Epithelial cell of prostate (primary cell): ENCODE data around the gene TMC7.
"Not testable (repeated sequence)": the region's sequence is repeated elsewhere in the genome, so short reads cannot be mapped to it uniquely, and the experiment has no call there.

ENCODE experiments used
- DNase-seq: peaks from one replicate; pipeline ENCODE4 v3.0.0-alpha.2; 2011; ENCODE audit warnings: low read depth, low spot score
- H3K27ac ChIP-seq: fragments of 450-650 bp; 2 replicates; pipeline ENCODE4 v1.5.1; 2017; ENCODE audit warnings: mild to moderate bottlenecking

Gene TMC7

DNA sequence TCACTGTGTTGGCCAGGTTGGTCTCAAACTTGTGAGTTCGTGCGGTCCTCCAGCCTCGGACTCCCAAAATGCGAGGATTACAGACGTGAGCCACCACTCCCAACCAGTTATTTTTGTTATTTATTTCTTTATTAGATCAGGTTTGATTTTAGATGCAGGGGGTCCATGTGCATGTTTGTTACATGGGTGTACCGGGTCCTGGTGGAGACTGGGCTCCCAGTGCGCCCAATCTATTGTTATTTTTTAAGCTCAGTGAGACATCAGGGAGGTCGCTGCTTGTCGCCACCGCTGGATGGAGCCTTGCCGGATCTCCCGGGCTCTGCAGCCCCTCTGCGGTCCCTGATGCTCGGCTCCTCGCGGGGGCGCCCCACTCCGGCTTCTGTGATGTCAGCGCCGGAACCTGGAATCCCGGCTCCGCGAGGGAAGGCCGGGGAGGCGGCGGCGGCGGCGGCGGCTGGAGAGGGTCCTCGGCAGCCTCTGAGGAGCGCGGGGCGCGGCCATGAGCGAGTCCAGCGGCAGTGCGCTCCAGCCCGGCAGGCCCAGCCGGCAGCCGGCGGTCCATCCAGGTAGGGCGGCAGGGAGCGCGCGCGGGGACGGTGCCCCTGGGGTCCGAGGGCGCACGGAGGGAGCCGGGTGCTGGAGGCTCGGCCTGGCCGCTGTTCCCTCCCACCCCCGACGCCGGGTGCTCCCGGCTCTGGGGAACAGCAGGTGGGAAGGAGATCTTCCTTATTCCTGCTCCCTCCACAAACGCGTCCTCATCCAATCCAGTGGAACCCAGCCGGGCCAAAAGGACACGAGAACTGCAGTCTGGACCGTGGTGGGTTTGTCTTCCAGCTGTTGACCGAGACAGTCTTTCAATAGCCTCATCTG lies at the start of gene TMC7:
TSS of gene TMC7 (plus strand) at position 370 of the 870 bp plus-strand sequence. CDS start at position 500, 130 bp downstream.
- H3K27ac ChIP-seq: peak within 1 kb of the TSS; percentile 77
- DNase-seq: no peak

DNA sequence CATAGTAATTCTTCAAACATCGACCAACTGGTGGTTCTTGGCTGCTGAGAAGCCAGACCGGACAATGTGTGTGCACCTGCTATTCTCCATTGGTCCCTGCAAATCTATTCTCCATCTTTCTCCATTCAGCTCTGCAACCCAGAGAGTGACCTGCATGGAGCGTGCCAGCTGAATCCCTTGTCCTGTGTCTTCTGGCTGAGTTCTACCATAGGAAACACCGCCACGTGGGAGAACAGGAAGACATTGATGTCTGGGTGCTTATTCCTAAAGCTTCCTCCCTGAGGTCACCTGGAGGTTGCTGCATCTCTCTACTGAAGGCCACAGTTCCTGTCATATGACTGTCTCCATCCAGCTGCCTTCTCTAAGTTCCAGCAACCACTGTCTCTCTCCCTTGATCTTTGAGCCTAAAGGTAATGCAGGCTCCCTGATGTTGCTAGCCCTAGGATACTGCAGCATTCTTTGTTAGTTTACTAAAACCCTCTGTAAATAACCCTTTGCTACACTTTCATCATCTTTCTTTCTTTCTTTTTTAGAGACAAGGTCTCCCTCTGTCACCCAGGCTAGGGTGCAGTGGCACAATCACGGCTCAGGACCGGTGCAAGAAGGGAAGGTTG lies 46.9 kb upstream of the TMC7 start:
- no peak overlapping the region for H3K27ac ChIP-seq

DNA sequence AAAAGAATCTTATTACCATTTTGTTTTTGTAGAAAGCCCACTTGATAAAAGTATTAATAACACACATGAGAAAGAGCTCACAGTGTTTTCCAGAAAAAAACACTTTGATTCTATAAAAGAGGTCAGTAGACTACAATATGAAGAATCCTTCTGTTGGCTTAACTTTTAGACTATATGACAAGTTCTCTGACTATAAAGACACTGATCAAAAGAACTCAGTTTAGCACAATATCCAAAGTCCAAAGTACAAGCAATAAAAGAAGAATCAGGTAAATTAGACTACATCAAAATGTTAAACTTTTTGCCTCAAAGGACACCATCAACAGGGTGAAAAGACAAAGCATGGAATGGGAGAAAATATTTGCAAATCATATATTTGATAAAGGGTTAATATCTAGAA lies 46.3 kb upstream of the TMC7 start:
- DNase-seq: no peak
- H3K27ac ChIP-seq: no peak overlapping the region

More for the DNA sequence above, 46.9 kb upstream of the TMC7 start:
- no peak for DNase-seq

GRCh38 chr16:18938986-18939385 lies 44.7 kb upstream of the TMC7 start:
- no peak for DNase-seq

DNA sequence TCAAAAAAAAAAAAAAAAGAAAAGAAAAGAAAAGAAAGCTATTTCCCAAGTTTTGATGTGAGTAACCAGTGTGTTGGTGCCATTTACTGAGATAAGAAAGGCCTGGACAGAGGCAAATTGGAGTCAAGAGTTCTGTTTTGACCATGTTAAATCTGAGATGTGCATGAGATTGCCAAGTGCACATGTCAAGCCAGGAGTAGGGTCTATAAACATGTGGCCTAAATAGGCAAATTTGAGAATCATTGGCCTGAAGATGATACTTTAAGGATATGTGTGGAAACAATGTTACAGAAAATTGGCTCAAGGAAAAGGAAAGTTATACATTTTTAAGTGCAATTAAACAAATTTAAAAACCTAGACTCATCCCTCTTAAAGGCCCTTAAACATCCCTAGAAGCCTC lies 42.3 kb upstream of the TMC7 start:
- H3K27ac ChIP-seq: no peak overlapping the region
- no peak for DNase-seq

More at GRCh38 chr16:18938986-18939385, 44.7 kb upstream of the TMC7 start:
- H3K27ac ChIP-seq: no peak overlapping the region

DNA sequence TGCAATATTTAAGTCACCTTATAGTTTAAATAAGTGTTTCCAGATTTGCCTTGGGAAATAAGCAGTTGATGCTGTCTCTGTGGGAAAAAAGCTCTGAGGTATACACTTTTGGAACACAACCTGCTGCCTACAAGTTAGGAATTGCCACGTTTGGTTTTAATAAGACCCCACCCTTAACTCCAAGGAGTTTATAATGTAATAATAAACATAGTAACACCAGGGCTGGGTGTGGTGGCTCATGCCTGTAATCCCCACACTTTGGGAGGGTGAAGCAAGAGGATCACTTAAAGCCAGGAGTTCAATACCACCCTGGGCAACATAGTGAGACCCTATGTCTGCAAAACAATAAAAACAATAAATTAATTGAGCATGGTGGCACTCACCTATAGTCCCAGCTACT lies 41.7 kb upstream of the TMC7 start:
- DNase-seq: no peak
- H3K27ac ChIP-seq: no peak overlapping the region

DNA sequence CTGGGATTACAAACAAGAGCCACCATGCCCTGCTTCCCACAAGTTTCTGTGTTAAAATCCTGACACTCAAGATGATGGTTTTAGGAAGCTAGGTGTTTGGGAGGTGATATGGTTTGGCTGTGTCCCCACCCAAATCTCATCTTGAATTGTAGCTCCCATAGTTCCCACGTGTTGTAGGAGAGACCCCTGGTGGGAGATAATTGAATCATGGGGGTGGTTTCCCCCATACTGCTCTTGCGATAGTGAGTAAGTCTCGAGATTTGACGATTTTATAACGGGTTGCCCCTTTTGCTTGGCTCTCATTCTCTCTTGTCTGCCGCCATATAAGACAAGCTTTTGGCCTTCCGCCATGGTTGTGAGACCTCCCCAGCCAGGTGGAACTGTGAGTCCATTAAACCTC lies 40.3 kb upstream of the TMC7 start:
- DNase-seq: no peak
- no peak overlapping the region for H3K27ac ChIP-seq

GRCh38 chr16:18945233-18945632 lies 38.5 kb upstream of the TMC7 start:
- no peak for DNase-seq
- no peak overlapping the region for H3K27ac ChIP-seq

DNA sequence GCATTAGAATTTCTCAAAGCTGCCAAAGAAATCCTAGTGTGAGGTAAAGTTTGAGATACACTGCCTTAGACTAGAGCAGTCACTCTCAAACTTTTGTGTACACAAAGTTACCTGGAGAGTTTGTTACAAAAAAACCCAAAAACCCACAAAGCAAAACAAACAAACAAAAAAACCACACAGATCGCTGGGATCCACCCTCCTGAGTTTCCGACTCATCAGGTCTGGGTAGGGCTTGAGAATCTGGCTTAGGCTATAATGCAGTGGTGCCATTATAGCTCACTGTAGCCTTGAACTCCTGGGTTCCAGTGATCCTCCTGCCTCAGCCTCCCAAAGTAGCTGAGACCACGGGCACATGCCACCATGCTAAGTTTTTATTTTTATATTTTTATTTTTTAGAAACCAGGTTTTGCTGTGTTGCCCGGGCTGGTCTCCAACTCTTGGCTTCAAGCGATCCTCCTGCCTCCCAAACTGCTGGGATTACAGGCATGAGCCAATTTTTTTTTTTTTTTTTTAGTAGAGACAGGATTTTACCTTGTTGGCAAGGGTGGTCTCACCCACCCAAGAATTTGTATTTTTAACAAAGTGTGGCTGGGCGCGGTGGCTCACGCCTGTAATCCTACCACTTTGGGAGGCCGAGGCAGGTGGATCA lies 35.2 kb upstream of the TMC7 start:
- DNase-seq: no peak

GRCh38 chr16:18950469-18951185 lies 33.1 kb upstream of the TMC7 start:
- no peak for DNase-seq
- no peak overlapping the region for H3K27ac ChIP-seq

More for the DNA sequence above, 35.2 kb upstream of the TMC7 start:
- no peak overlapping the region for H3K27ac ChIP-seq

DNA sequence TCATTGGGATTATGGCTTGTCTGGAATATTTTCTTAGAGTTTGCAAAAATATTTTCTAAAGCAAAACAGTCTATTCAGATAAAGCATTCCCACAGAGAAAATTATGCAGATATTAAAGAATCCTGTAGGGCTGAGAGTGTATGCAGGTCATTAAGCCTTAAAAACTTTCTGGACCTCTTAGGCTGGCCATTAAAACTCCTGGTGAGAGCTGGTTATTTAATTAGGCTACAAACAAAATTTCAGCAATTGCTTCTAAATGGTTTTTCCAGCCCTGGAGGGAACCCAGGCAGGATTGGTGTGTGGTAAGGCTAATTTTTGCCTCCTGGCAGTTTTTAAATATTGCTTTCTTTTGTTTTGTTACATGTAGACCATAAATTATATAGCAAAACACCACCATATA lies 30.2 kb upstream of the TMC7 start:
- H3K27ac ChIP-seq: no peak overlapping the region
- no peak for DNase-seq

- not testable (repeated sequence) for H3K27ac ChIP-seq, DNase-seq
Measured at GRCh38 chr16:18955874-18956580, 27.7 kb upstream of the TMC7 start.

- H3K27ac ChIP-seq, DNase-seq: not testable (repeated sequence)
Measured at GRCh38 chr16:18956658-18957241, 27.0 kb upstream of the TMC7 start.

GRCh38 chr16:18958621-18959029 lies 25.1 kb upstream of the TMC7 start:
- H3K27ac ChIP-seq: peak overlapping the region; percentile 45
- no peak for DNase-seq

GRCh38 chr16:18959031-18959505 lies 24.7 kb upstream of the TMC7 start:
- H3K27ac ChIP-seq: peak overlapping the region; percentile 45
- DNase-seq: no peak

DNA sequence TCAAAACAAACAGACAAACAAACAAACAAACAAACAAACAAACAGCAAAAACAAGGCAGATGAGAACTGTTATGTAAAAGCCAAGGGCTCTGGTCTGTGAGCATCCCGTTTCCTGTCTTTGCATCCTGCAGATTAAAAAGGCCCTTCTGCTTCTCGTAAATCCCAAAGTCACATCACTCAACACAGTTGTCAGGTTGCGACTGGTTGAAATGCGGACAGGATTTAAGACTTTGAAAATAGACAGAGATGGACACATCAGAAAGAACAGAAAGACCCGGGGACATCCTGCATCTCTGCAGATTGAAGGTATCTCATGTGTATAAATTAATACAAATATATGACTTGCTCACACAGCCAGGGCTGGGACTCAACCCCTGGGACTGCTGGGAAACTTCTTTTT lies 18.2 kb upstream of the TMC7 start:
- no peak overlapping the region for H3K27ac ChIP-seq
- no peak for DNase-seq

- H3K27ac ChIP-seq: no peak overlapping the region
- DNase-seq: no peak
Measured at GRCh38 chr16:18966791-18967190, 16.9 kb upstream of the TMC7 start.

- DNase-seq: no peak
- no peak overlapping the region for H3K27ac ChIP-seq
Measured at GRCh38 chr16:18969050-18969854, 14.5 kb upstream of the TMC7 start.

- DNase-seq: no peak
Measured at GRCh38 chr16:18969855-18970240, 13.9 kb upstream of the TMC7 start.

More at GRCh38 chr16:18969855-18970240, 13.9 kb upstream of the TMC7 start:
- no peak overlapping the region for H3K27ac ChIP-seq
